Left colon (tissue), 2 donors: ENCODE data around the gene GADL1. TPM values are rescaled to one million over a fixed set of nuclear protein-coding genes. Genes with fewer than 3 reads are reported as not detected.

Experiments used
- ATAC-seq: fragments of 200-7000 bp; cut with Tn5 transposase; one replicate; pipeline ENCODE4 v1.9.1; 2020; ENCODE audit warnings: mild to moderate bottlenecking, moderate library complexity
- DNase-seq, 2 donors: peaks; one replicate each; pipeline ENCODE4 v3.0.0-alpha.2; 2020
- intact Hi-C, 2 donors: fragments of 100-400 bp; cut with DNase I in 1 of 2; cut with micrococcal nuclease in 1 of 2; formaldehyde crosslinking; loops; one replicate each; pipeline versions ENCODE4 v1.11.2 to v1.14.0; 2022; cut with DNase I, micrococcal nuclease
- total RNA-seq, 2 donors: library from RNA; stranded (reverse); fragmentation: NEBNext Ultra II Directional; extraction: Animal tissue kit (Norgen Biotek cat#: 25700); gene quantifications; one replicate each; pipeline ENCODE4 v1.2.1, GENCODE V29; 2021
- donor health status: DM: no; HTN: no; CAD: no.
- donor health status: DM: yes; HTN: yes; CAD: no.

The GADL1 gene
- total RNA-seq, 2 donors from 2014 or later: not detected

DNA sequence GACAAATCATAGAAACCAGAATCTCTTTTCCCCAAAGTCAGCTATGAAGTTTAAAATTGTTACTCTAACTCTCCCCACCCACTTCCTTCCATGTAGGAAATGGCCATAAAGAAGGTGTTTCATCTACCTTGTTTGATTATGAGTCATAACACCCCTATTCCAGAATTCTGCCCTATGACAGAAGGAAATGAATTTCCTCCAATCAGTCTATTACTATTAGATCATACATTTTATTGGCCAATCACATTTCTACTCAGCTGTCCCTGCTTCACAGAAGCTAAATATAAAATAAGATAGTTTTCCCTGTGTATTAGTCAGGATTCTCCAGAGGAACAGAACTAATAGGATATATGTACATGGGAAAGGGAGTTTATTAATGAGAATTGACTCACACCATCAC is 186.0 kb downstream of the GADL1 start:
- peak; percentile 31 for ATAC-seq
- intact Hi-C loops: no loop called here
- no peak for DNase-seq

- intact Hi-C loops: no loop called here
- ATAC-seq: no peak
These were observed 186.6 kb downstream of the GADL1 start for GRCh38 chr3:30707825-30708224.

DNA sequence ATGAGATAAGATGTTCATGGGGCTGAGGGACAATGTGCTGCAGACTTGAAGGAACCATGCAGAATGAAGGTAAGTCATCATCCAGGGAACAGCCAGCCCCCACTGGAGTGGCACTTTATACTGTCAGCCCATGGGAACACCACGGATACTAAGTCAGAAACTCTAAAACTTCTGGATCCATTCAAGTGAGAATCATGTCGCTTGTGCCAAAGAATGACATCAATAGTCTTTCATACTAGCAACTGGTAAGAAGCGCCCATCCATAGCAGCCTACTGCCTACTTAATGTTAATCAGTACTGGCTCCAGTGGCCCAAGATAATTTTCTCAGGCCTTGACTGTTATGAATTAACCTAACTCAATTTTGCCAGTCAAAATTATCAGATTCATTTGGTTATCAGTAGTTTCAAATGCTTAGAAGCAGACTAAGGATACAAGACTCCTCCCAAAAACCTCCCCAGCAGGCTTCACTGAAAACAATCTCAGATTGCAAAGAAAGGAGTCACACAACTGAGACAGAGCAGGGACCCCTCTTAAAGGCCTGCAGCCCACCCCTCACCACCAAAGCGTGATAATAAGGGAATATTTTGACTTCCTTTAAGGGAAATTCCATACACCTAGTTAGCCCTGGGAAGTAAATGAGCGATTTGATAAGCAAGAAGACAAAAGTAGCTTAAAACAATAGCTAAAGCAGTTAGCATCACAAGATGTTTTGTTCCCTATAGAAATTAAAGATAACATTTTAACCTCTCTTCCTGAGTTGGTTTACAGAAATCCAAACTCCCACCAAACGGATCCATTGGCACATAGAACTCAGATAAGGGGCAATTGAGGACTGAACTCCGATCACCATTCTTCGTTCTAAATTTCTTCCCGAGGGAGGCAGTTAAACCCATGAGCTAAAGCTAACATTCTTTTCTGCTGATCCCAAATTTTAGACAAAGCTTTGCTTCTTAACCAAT is 189.2 kb downstream of the GADL1 start:
- intact Hi-C loops: no loop called here
- DNase-seq: no peak
- ATAC-seq: no peak

More at GRCh38 chr3:30707825-30708224, 186.6 kb downstream of the GADL1 start:
- no peak for DNase-seq

DNA sequence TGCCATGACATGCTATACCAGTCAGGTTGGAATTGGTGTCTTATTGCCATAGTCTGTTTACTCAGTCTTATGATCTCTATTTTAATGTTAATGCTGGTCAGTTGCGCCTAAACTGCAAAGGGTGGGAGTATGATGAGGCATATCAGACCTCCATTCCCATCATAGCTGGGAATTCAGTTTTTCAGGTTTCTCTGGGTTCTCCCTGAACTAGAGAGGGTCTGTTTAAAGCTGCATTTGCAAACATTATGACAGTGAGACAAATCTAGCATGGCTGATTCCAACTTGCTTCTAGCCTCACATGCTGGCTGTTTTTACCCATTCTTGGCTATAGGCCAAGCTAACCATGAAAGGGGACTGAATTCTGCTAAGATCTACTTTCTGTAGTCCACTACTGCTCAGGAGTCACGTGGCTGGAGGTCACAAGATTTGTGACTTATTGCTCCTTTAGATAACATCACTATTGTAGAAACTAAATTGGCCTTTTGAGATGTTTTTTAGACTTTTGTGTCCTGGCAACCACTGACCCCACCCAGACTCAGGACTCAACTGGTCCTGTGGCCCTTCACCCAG is 191.5 kb downstream of the GADL1 start:
- ATAC-seq (no peak), DNase-seq (no peak)
- intact Hi-C loops: no loop called here

GRCh38 chr3:30702038-30702827 is 192.2 kb downstream of the GADL1 start:
- intact Hi-C loops: no loop called here
- ATAC-seq (no peak), DNase-seq (no peak)

- intact Hi-C loops: no loop called here
- DNase-seq: no peak
- ATAC-seq: no peak
These were observed 193.6 kb downstream of the GADL1 start for GRCh38 chr3:30700702-30701321.

DNA sequence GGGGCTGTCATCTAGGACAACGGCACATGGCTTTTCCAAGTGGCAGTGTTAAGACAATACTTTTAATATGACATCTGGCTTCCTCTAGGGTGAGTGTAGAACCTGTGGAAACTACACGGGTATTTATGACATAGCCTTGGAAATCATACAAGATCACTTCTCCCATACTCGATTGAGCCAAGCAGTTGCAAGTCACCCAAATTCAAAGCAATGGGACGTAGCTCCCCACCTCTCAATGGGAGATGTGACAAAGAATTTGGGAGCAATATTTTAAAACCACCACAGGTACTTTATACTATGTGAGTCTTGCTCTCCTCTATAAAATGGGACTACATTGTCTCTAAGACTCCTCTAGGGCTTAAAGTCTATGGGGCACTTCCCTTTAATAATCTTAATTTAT is 194.5 kb downstream of the GADL1 start:
- intact Hi-C loops: loop anchor here in 1 of 2 donors (5.0 kb wide), 2 partner anchors 588 to 658 kb away; no protein-coding TSS in a partner anchor
- ATAC-seq: no peak
- no peak for DNase-seq

DNA sequence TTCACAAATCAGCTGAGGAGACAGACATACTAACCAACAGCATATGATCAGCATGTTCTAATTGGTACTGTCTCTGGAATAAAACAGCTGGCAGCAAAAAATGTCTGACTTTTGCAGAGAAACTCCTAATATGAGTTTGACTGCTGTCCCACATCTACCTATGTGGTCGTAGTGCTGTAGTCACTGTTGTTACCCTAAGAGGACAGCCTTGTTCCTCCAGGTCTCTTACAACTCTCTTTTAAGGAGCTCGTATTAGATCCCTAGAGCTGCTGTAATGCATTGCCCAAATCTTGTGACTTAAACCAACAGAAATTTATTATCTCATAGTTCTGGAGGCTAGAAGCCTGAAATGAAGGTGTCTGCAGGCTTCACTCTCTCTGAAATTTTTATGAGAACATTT is 195.9 kb downstream of the GADL1 start:
- ATAC-seq (no peak), DNase-seq (no peak)
- intact Hi-C loops: loop anchor here in 1 of 2 donors (5.0 kb wide), 2 partner anchors 586 to 656 kb away; no protein-coding TSS in a partner anchor

DNA sequence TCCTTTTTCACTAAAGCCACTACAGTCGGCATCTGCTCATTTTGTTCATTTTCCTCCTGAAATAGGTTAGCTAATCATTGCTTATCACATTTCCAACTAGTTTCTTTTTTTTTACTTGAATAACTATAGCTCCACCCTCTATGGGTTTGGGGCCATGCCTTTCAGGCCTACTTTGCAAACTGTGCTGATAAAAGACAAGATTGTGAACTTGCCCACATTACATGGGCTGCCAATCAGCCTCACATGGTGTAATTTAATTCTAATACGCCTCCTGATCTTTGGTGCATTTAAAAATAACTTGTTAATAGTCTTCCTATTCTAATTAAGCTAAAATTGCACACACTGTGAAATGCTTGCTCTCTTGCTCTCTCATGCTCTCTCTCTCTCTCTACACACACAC is 197.6 kb downstream of the GADL1 start:
- intact Hi-C loops: loop anchor here in 1 of 2 donors (5.0 kb wide), 2 partner anchors 585 to 655 kb away; no protein-coding TSS in a partner anchor
- no peak for DNase-seq
- ATAC-seq: no peak

- intact Hi-C loops: loop anchor here in 1 of 2 donors (5.0 kb wide), 2 partner anchors 584 to 654 kb away; no protein-coding TSS in a partner anchor
- DNase-seq (no peak), ATAC-seq (no peak)
These were observed 198.1 kb downstream of the GADL1 start for GRCh38 chr3:30696403-30696819.

DNA sequence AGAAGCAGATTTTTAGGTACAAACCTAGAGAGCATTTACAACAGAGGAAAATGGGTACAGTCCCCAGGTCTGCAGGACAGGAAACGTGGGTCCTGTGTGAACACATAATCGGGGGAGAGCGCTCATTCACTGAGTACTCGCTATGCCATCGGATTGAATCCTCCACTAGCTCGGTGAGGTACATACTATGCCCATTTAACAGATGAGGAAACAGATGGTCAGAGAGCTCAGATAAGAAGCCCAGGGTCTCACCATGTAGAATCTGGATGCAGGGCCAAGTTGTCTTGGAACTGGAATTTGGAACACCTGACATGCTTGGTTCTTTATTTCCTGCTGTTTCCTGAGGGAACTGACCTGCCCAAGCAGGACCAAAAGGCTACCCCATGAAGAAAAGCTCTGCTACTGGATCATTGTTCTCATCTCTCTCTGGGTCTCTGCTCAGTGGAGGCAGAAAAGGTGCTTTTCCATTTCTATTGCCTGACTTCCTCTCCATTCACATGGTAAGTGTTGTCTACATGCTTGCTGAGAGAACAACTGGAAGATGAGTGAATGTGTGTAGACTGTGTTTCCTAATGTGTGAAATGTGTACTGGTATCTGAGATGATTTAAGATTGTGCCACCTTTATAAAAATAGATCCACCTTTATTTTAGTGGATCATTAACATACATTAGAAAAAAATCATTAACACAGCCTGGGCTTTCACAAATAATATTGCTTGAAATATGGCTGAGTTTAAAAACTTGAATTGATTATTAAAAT is 199.0 kb downstream of the GADL1 start:
- intact Hi-C loops: loop anchor here in 1 of 2 donors (5.0 kb wide), 2 partner anchors 583 to 653 kb away; no protein-coding TSS in a partner anchor
- ATAC-seq: no peak
- no peak for DNase-seq

DNA sequence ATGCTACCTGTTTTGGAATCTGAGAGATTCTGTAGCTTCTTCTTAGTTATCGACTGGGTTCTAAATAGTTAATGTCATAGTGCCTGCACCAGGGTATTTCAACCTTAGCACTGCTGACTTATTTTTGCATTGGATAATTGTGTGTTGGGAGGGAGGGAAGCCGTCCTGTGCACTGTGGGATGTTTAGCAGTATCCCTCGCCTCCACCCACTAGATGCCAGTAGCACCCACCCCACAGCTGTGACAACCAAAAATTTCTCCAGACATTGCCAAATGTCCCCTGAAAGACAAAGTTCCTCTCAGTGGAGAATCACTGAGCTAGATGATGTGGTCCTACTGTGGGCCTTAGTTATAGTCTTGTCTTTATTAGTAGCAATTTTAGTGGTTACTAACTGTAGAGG is 199.8 kb downstream of the GADL1 start:
- no peak for ATAC-seq
- intact Hi-C loops: loop anchor here in 1 of 2 donors (5.0 kb wide), 2 partner anchors 582 to 652 kb away; no protein-coding TSS in a partner anchor
- no peak for DNase-seq

GRCh38 chr3:30694148-30694547 is 200.3 kb downstream of the GADL1 start:
- DNase-seq (no peak), ATAC-seq (no peak)
- intact Hi-C loops: no loop called here

- DNase-seq: peak; percentile 22 to 33
- intact Hi-C loops: no loop called here
- ATAC-seq: peak; percentile 61
These were observed 200.9 kb downstream of the GADL1 start for GRCh38 chr3:30693470-30694120.

DNA sequence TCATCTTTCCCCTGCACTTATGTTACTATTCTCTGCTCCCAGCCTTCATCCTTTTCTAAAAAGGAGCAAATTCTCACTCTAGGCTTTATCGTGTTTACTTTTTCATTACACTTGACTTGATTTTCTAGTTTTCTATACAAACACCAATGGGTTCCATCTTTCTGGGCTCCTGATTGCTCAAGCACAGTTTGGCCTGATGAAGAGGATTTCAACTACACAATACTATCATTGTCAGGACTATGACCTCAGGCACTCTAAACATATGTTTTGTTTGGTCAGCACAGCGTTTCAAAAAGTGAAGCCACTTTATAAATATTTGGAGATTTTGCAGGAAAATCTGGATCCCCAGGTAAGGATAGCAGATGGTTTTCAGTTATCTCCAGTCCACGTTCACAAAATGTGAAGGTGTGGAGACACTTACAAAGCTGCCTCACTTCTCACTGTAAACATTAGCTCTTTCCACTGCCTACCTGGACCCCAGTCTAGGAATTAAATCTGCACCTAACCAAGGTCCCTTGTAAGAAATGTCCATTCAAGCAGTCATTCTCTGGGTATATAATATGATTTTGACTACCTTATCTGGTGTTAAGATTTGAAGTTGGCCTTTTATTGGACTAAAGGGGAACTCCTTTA is 201.8 kb downstream of the GADL1 start:
- DNase-seq (no peak), ATAC-seq (no peak)
- intact Hi-C loops: no loop called here

DNA sequence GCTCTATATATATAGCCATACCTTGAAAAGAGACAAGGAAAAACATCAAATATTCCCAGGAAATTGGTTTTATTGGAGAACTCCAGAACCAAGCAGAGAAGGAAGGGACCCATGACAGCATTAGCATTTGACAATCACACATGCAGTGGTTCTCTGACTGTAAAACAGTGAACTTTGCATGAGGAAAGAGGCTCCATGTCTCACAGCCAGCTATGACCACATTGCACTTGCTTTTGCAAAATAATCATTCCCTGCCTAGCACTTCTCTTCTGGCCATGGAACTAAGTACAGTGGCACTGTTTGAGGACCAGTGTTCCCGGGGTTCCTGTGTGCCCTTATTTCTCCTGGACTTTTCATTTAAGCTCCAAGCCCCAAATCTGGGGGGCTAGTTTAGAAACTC is 202.5 kb downstream of the GADL1 start:
- DNase-seq (no peak), ATAC-seq (no peak)
- intact Hi-C loops: no loop called here
